B cell (primary cell): ENCODE measurements around the gene NYAP2. TPM values are rescaled to one million over a fixed set of nuclear protein-coding genes. Genes with fewer than 3 reads are reported as not detected.

Experiments used
- ATAC-seq: fragments of 200-7000 bp; cut with Tn5 transposase; one replicate; pipeline ENCODE4 v1.10.0; 2021; ENCODE audit warnings: low read depth, mild to moderate bottlenecking, moderate number of reproducible peaks, moderate library complexity
- CTCF ChIA-PET: fragments of 350-600 bp; sonication (Branson Sonifier 250); formaldehyde crosslinking; loops from one replicate; lab custom pipeline; 2021; ENCODE audit warnings: antibody characterized with exemption, inconsistent platforms; lab: Charles Lee
- POLR2A ChIA-PET: fragments of 350-600 bp; sonication (Branson Sonifier 250); formaldehyde crosslinking; loops from one replicate; lab custom pipeline; 2021; ENCODE audit warnings: antibody characterized with exemption; lab: Charles Lee
- DNase-seq: peaks from one replicate; pipeline ENCODE4 v3.0.0; 2013
- H2AFZ ChIP-seq: 2 replicates; pipeline ENCODE4 v1.6.1; 2012; ENCODE audit warnings: mild to moderate bottlenecking, low read depth, low read length; ENCODE audit not compliant: insufficient read depth, poor library complexity, severe bottlenecking
- H3K27ac ChIP-seq, 2 donors: 1 replicate in 1 of 2; 2 replicates in 1 of 2; pipeline ENCODE4 v1.5.1; 2012 to 2013; ENCODE audit warnings: low read length in 2 of 2, mild to moderate bottlenecking in 2 of 2, moderate library complexity in 1 of 2
- H3K27me3 ChIP-seq, 4 experiments: fragments of 200-600 bp in 1 of 4; sonication (generic) in 1 of 4; replicated peaks in 1 of 4; 1 replicate in 2 of 4; 2 replicates in 2 of 4; pipeline versions ENCODE4 v1.6.1 to v1.7.0; 2013 to 2016; ENCODE audit warnings: low read length in 3 of 4, mild to moderate bottlenecking in 2 of 4, mixed read lengths in 1 of 4, moderate library complexity in 1 of 4; ENCODE audit not compliant: insufficient read depth in 4 of 4, control insufficient read depth in 3 of 4; ENCODE audit errors: control extremely low read depth in 1 of 4
- H3K36me3 ChIP-seq, 2 experiments: replicated peaks in 1 of 2; 1 replicate in 1 of 2; 2 replicates in 1 of 2; pipeline versions ENCODE4 v1.6.1 to v1.7.1; 2013; ENCODE audit warnings: low read length in 1 of 2; ENCODE audit not compliant: insufficient read depth in 2 of 2, control insufficient read depth in 1 of 2; ENCODE audit errors: control extremely low read depth in 1 of 2, extremely low read depth in 1 of 2
- H3K4me1 ChIP-seq, 2 donors: fragments of 200-600 bp in 1 of 2; sonication (generic) in 1 of 2; 1 replicate in 1 of 2; 2 replicates in 1 of 2; pipeline versions ENCODE4 v1.5.1 to v1.6.1; 2013 to 2017; ENCODE audit warnings: low read length in 2 of 2; ENCODE audit not compliant: control insufficient read depth in 2 of 2, insufficient read depth in 2 of 2
- H3K4me2 ChIP-seq: replicated peaks from 2 replicates; pipeline ENCODE3; 2012; ENCODE audit warnings: mild to moderate bottlenecking, low read depth, low read length; ENCODE audit not compliant: poor library complexity, severe bottlenecking
- H3K4me3 ChIP-seq, 5 experiments: fragments of 200-600 bp in 1 of 5; sonication (generic) in 1 of 5; 1 replicate in 3 of 5; 2 replicates in 2 of 5; pipeline versions ENCODE4 v1.5.1 to v1.7.0; 2011 to 2016; ENCODE audit warnings: low read length in 4 of 5, mild to moderate bottlenecking in 4 of 5, low read depth in 2 of 5, control low read depth in 1 of 5, moderate library complexity in 1 of 5; ENCODE audit not compliant: insufficient read depth in 1 of 5; ENCODE audit errors: control extremely low read depth in 1 of 5, extremely low read depth in 1 of 5
- H3K79me2 ChIP-seq: fragments of 200-600 bp; sonication (generic); one replicate; pipeline ENCODE4 v1.6.0; 2016; ENCODE audit warnings: low read length; ENCODE audit not compliant: control insufficient read depth, insufficient read depth
- H3K9ac ChIP-seq: fragments of 200-600 bp; sonication (generic); 2 replicates; pipeline ENCODE4 v1.6.1; 2017; ENCODE audit warnings: mild to moderate bottlenecking, low read length, moderate library complexity
- H3K9me3 ChIP-seq, 3 donors: one replicate each; pipeline versions ENCODE4 v1.6.1 to v1.7.1; 2013; ENCODE audit warnings: low read length in 2 of 3; ENCODE audit not compliant: control insufficient read depth in 2 of 3, insufficient read depth in 1 of 3; ENCODE audit errors: control extremely low read depth in 1 of 3
- H4K20me1 ChIP-seq: 2 replicates; pipeline ENCODE4 v1.6.0; 2012; ENCODE audit warnings: mild to moderate bottlenecking, low read length; ENCODE audit not compliant: insufficient read depth, control insufficient read depth, poor library complexity, severe bottlenecking
- H3K27ac Mint-ChIP-seq: one replicate; pipeline ENCODE4 v1.8.0; 2021; ENCODE audit warnings: mixed read lengths
- H3K27me3 Mint-ChIP-seq: one replicate; pipeline ENCODE4 v1.8.0; 2021; ENCODE audit warnings: mixed read lengths
- H3K4me1 Mint-ChIP-seq: one replicate; pipeline ENCODE4 v1.8.0; 2021; ENCODE audit warnings: mixed read lengths
- H3K4me3 Mint-ChIP-seq: one replicate; pipeline ENCODE4 v1.8.0; 2021; ENCODE audit warnings: mixed read lengths
- H3K9me3 Mint-ChIP-seq: one replicate; pipeline ENCODE4 v1.8.0; 2022; ENCODE audit warnings: mixed read lengths; ENCODE audit not compliant: insufficient read depth
- CTCF ChIP-seq: fragments of 200-600 bp; IDR thresholded peaks from one replicate; pipeline ENCODE4 v1.8.0; 2022; ENCODE audit warnings: antibody characterized with exemption, mild to moderate bottlenecking
- EZH2 ChIP-seq: IDR thresholded peaks from 2 replicates; pipeline ENCODE4 v1.6.1; 2012; ENCODE audit warnings: borderline replicate concordance, low read depth, mild to moderate bottlenecking, moderate library complexity, low read length; ENCODE audit not compliant: insufficient read depth, poor library complexity, severe bottlenecking
- WGBS: methylation state at CpG from one replicate; pipeline ENCODE4 v1.1.5; 2013; ENCODE audit warnings: missing lambda C conversion rate; ENCODE audit not compliant: insufficient coverage; 5-methylcytosine and 5-hydroxymethylcytosine counted together
- intact Hi-C: fragments of 100-400 bp; cut with micrococcal nuclease; formaldehyde crosslinking; loops from one replicate; pipeline ENCODE4 v1.10.0; 2022
- polyA plus RNA-seq: library from polyadenylated mRNA; depleted of rRNA; stranded (reverse); fragments of >200 nt; gene quantifications from 2 replicates; pipeline ENCODE4 v1.2.3, GENCODE V29; 2012
- total RNA-seq, 2 donors: library from RNA; stranded (reverse); fragments of 120-200 nt in 1 of 2; gene quantifications; 1 replicate in 1 of 2; 2 replicates in 1 of 2; pipeline versions ENCODE4 v1.2.3 to v1.2.4, GENCODE V29; 2013 to 2022

NYAP2 gene
- total and polyA plus RNA-seq, 2 donors (not counting 1 experiment from before 2014, with no cell fraction given): 0.12 to 0.17 TPM

GRCh38 chr2:225556461-225556860, 157.0 kb downstream of the NYAP2 start:
- no peaks in the 10 kb centered on the region for H3K9me3 Mint-ChIP-seq
- no peaks in the 10 kb centered on the region for H3K79me2 ChIP-seq
- no peak overlapping the region for H3K4me2 ChIP-seq
- DNase-seq: no peak
- H3K4me1 Mint-ChIP-seq: no peaks in the 10 kb centered on the region
- H3K36me3 ChIP-seq: no peaks in the 10 kb centered on the region
- no peaks in the 10 kb centered on the region for H3K9me3 ChIP-seq
- H3K4me1 ChIP-seq: no peaks in the 10 kb centered on the region
- H3K27ac Mint-ChIP-seq: no peak overlapping the region
- no peak overlapping the region for H3K4me3 Mint-ChIP-seq
- intact Hi-C loops: no loop called here
- no peak overlapping the region for H3K4me3 ChIP-seq
- no peak overlapping the region for H2AFZ ChIP-seq
- TF ChIP-seq CTCF (no peak), EZH2 (no peak)
- H4K20me1 ChIP-seq: no peaks in the 10 kb centered on the region
- H3K27ac ChIP-seq: no peak overlapping the region
- peaks cover 10% of the 10 kb centered on the region for H3K27me3 Mint-ChIP-seq
- ATAC-seq: no peak
- POLR2A ChIA-PET: no interaction called here
- CTCF ChIA-PET: interaction anchor here (1.1 kb wide), 1 partner anchor 12 kb away, joined by 3 read pairs; no protein-coding TSS in a partner anchor
- no peak overlapping the region for H3K9ac ChIP-seq
- peaks cover 0 to 3% (median 0%) of the 10 kb centered on the region in 4 experiments for H3K27me3 ChIP-seq

DNA sequence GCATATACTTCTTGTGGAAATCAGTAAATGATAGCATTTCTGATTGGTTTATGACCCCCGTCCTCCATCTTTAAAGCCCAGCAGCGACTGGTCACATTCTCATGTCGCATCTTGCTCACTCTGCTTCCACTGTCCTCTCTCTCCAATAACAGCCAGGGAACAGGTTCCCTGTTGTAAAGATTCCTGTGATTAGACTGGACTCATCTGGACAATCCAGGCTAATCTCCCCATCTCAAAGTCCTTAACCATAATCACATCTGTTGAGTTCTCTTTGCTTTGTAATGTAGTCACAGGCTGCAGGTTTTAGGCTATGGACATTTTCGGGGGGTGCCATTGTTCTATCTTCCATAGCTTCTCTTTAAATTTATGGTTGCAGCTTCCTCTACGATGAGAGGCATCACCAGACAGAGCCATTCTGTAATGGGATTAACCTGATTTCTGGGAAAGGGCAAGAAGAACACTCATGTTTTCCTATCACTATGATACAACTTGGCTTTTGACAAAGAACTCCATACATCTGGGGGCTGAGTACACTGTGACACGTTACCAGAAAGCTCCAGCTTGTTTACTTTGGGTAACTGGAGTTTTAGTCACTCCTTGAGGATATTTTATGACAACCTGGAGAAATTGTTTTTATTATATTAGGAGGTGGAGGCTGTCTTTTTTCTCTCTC, 159.0 kb downstream of the NYAP2 start:
- TF ChIP-seq EZH2 (no peak), CTCF (no peak)
- H3K4me1 Mint-ChIP-seq: no peaks in the 10 kb centered on the region
- intact Hi-C loops: no loop called here
- no peak overlapping the region for H2AFZ ChIP-seq
- CTCF ChIA-PET: no interaction called here
- H3K4me1 ChIP-seq: no peaks in the 10 kb centered on the region
- no peaks in the 10 kb centered on the region for H4K20me1 ChIP-seq
- H3K4me3 Mint-ChIP-seq: no peak overlapping the region
- H3K27ac Mint-ChIP-seq: no peak overlapping the region
- no peaks in the 10 kb centered on the region for H3K9me3 ChIP-seq
- no peaks in the 10 kb centered on the region for H3K36me3 ChIP-seq
- no peaks in the 10 kb centered on the region for H3K9me3 Mint-ChIP-seq
- DNase-seq (no peak), ATAC-seq (no peak)
- no peak overlapping the region for H3K4me3 ChIP-seq
- H3K27me3 ChIP-seq: peaks cover 0 to 3% (median 0%) of the 10 kb centered on the region in 4 experiments
- H3K79me2 ChIP-seq: no peaks in the 10 kb centered on the region
- no peak overlapping the region for H3K4me2 ChIP-seq
- 100% methylated on average over 2 of the region's 6 CpGs for WGBS
- H3K27ac ChIP-seq: no peak overlapping the region
- no peak overlapping the region for H3K9ac ChIP-seq
- peaks cover 19% of the 10 kb centered on the region for H3K27me3 Mint-ChIP-seq
- POLR2A ChIA-PET: no interaction called here
